Measurements from ENCODE around the gene ARMC7. TPM values are rescaled to one million over a fixed set of nuclear protein-coding genes. Genes with fewer than 3 reads are reported as not detected.
A peak's percentile ranks its signal among the peaks of the same experiment; 100 is the strongest.

The ARMC7 gene
- total and polyA plus RNA-seq, 11 donors: 3.9 to 7.9 (median 5.2) TPM

GRCh38 chr17:75087182-75087557 lies 22.6 kb upstream of the ARMC7 start:
- DNase-seq (no peak), ATAC-seq (no peak)
- Histone ChIP-seq H3K4me3 (peak overlapping the region in 11 of 12 donors; percentile 48 to 85 (median 66)), H3K27me3 (no peaks in the 10 kb centered on the region), H3K9me3 (no peaks in the 10 kb centered on the region), H3K27ac (peak overlapping the region; percentile 55 to 97 (median 90)), H3K36me3 (no peaks in the 10 kb centered on the region), H3K4me1 (peaks cover 0 to 56% (median 36%) of the 10 kb centered on the region in 12 donors)
- 68 to 80% (median 73%) methylated on average over 12 of the region's 12 CpGs for WGBS, 4 donors
- intact Hi-C loops (cut with DNase I): no loop called here
- TF ChIP-seq CTCF (IDR thresholded peaks at IDR 0.05): no peak
- no peak for TF ChIP-seq POLR2A (IDR thresholded peaks at IDR 0.05)

GRCh38 chr17:75087558-75088453 lies 22.0 kb upstream of the ARMC7 start, which contains the start of gene SLC16A5:
SLC16A5 (plus strand) TSS chr17:75087954; CDS start chr17:75093637, 5,683 bp downstream.
- Histone ChIP-seq H3K4me3 (peak within 1 kb of the TSS; percentile 46 to 85 (median 64)), H3K9me3 (no peaks in the 10 kb centered on the region), H3K36me3 (no peaks in the 10 kb centered on the region), H3K4me1 (peaks cover 0 to 56% (median 36%) of the 10 kb centered on the region in 12 donors), H3K27ac (peak within 1 kb of the TSS; percentile 64 to 97 (median 90)), H3K27me3 (no peaks in the 10 kb centered on the region)
- intact Hi-C loops (cut with DNase I): no loop called here
- DNase-seq (peak; percentile 91 to 94 (median 93)), ATAC-seq (peak; percentile 82 to 94 (median 93))
- 2 to 6% (median 3%) methylated on average over 41 to 69 of the region's 69 CpGs for WGBS, 4 donors
- TF ChIP-seq POLR2A (IDR thresholded peaks at IDR 0.05): peak in 1 of 2 donors; percentile 57
- no peak for TF ChIP-seq CTCF (IDR thresholded peaks at IDR 0.05)

- H3K4me1 ChIP-seq: peaks cover 0 to 55% (median 36%) of the 10 kb centered on the region in 12 donors
- peak in 3 of 4 donors; percentile 20 to 44 (median 37) for ATAC-seq
- intact Hi-C loops (cut with DNase I): no loop called here
- WGBS, 4 donors: 74 to 85% (median 82%) methylated on average over 8 to 11 of the region's 11 CpGs
- no peaks in the 10 kb centered on the region for H3K36me3 ChIP-seq
- no peaks in the 10 kb centered on the region for H3K9me3 ChIP-seq
- H3K27me3 ChIP-seq: no peaks in the 10 kb centered on the region
- peak overlapping the region; percentile 64 to 97 (median 90) for H3K27ac ChIP-seq
- TF ChIP-seq POLR2A (IDR thresholded peaks at IDR 0.05): no peak
- TF ChIP-seq CTCF (IDR thresholded peaks at IDR 0.05): peak in 1 of 12 donors; percentile 13
- H3K4me3 ChIP-seq: peak overlapping the region; percentile 46 to 85 (median 64)
- peak in 2 of 5 donors; percentile 41 to 63 for DNase-seq
Observed at GRCh38 chr17:75088465-75089417, 21.0 kb upstream of the ARMC7 start.

Measured in heart left ventricle (tissue), 16 donors.